Fibroblast of skin of left biceps (primary cell): Measurements from ENCODE around the gene PRAMEF11.
"Not testable (repeated sequence)": the region's sequence is repeated elsewhere in the genome, so short reads cannot be mapped to it uniquely, and the experiment has no call there.

Experiments
- DNase-seq, 2 experiments: peaks; one replicate each; pipeline ENCODE4 v3.0.0-alpha.2; 2013; ENCODE audit warnings: low read depth in 2 of 2

The PRAMEF11 gene

GRCh38 chr1:12831310-12831709 is at the start of gene PRAMEF11:
PRAMEF11 (minus strand) TSS chr1:12831410; CDS start chr1:12828789, 2,621 bp downstream.
- not testable (repeated sequence) for DNase-seq

GRCh38 chr1:12878453-12878852 is 47.2 kb upstream of the PRAMEF11 start:
- DNase-seq = not testable (repeated sequence)

GRCh38 chr1:12863131-12863880 is 32.1 kb upstream of the PRAMEF11 start:
- DNase-seq = not testable (repeated sequence)

- DNase-seq = not testable (repeated sequence)
Measured at GRCh38 chr1:12856786-12857185, 25.6 kb upstream of the PRAMEF11 start, which contains the start of gene PRAMEF2. PRAMEF2 (plus strand) TSS chr1:12857086; CDS start chr1:12859010, 1,924 bp downstream.

- no peak for DNase-seq
Measured at GRCh38 chr1:12851779-12852178, 20.6 kb upstream of the PRAMEF11 start.

- DNase-seq = not testable (repeated sequence)
Measured at GRCh38 chr1:12848620-12849019, 17.4 kb upstream of the PRAMEF11 start, which contains the start of gene HNRNPCL1. HNRNPCL1 (minus strand) TSS chr1:12848720; CDS start chr1:12848289, 431 bp downstream.

GRCh38 chr1:12833251-12833650 is 2.0 kb upstream of the PRAMEF11 start:
- DNase-seq = not testable (repeated sequence)

GRCh38 chr1:12819061-12819460 is 12.1 kb downstream of the PRAMEF11 start:
- not testable (repeated sequence) for DNase-seq

GRCh38 chr1:12811409-12811784 is 19.8 kb downstream of the PRAMEF11 start:
- DNase-seq = no peak

GRCh38 chr1:12810691-12811408 is 20.4 kb downstream of the PRAMEF11 start:
- DNase-seq = peak; percentile 15 to 27

GRCh38 chr1:12809933-12810332 is 21.3 kb downstream of the PRAMEF11 start:
- DNase-seq = no peak

- no peak for DNase-seq
Measured at GRCh38 chr1:12799730-12800129, 31.5 kb downstream of the PRAMEF11 start.

GRCh38 chr1:12798911-12799310 is 32.3 kb downstream of the PRAMEF11 start:
- no peak for DNase-seq

- not testable (repeated sequence) for DNase-seq
Measured at GRCh38 chr1:12791097-12791496, 40.1 kb downstream of the PRAMEF11 start, which contains the start of gene PRAMEF1. PRAMEF1 (plus strand) TSS chr1:12791397; CDS start chr1:12793228, 1,831 bp downstream.

- not testable (repeated sequence) for DNase-seq
Measured at GRCh38 chr1:12784729-12785128, 46.5 kb downstream of the PRAMEF11 start.

- not testable (repeated sequence) for DNase-seq
Measured at GRCh38 chr1:12783783-12784182, 47.4 kb downstream of the PRAMEF11 start.

GRCh38 chr1:12781488-12781887 is 49.7 kb downstream of the PRAMEF11 start:
- not testable (repeated sequence) for DNase-seq

- no peak for DNase-seq
Measured at GRCh38 chr1:12778907-12779306, 52.3 kb downstream of the PRAMEF11 start.

GRCh38 chr1:12778061-12778460 is 53.1 kb downstream of the PRAMEF11 start:
- DNase-seq = no peak

GRCh38 chr1:12776801-12777557 is 54.2 kb downstream of the PRAMEF11 start:
- no peak for DNase-seq

GRCh38 chr1:12775443-12775842 is 55.8 kb downstream of the PRAMEF11 start:
- DNase-seq = no peak
